Measurements from ENCODE around the gene NPR2. TPM values are rescaled to one million over a fixed set of nuclear protein-coding genes. Genes with fewer than 3 reads are reported as not detected.

Gene NPR2
- polyA plus RNA-seq, 1 of the 3 experiments (the other 2 are of a cell fraction), result 13.5 TPM

- TF ChIP-seq SIN3A (IDR thresholded peaks at IDR 0.05; ENCODE audit: borderline replicate concordance, low read depth, low read length) (peak; percentile 80; the same call in 1 of the 2 replicates), RAD21 (IDR thresholded peaks at IDR 0.05; ENCODE audit: low read length) (no peak), TEAD4 (IDR thresholded peaks at IDR 0.05; ENCODE audit: borderline replicate concordance, insufficient read depth) (no peak), NRF1 (IDR thresholded peaks at IDR 0.05; ENCODE audit: low read depth, low read length) (peak; percentile 88), PBX3 (IDR thresholded peaks at IDR 0.05) (no peak), RXRA (IDR thresholded peaks at IDR 0.05; ENCODE audit: borderline replicate concordance, low read depth) (no peak), FOXJ3 (CRISPR knock-in tag; IDR thresholded peaks at IDR 0.05) (no peak; the same call in 1 of the 2 replicates), GATA2 (CRISPR knock-in tag; IDR thresholded peaks at IDR 0.05) (no peak), RCOR1 (IDR thresholded peaks at IDR 0.05; ENCODE audit: low read length) (peak; percentile 60; the same call in 1 of the 2 replicates), IRF3 (IDR thresholded peaks at IDR 0.05; ENCODE audit: low read depth, low read length) (peak; percentile 25; the same call in 1 of the 2 replicates), MXI1 (IDR thresholded peaks at IDR 0.05; ENCODE audit: low read depth, low read length) (peak; percentile 74; the same call in 1 of the 2 replicates), TCF12 (IDR thresholded peaks at IDR 0.05) (no peak), SMC3 (IDR thresholded peaks at IDR 0.05; ENCODE audit: low read depth, low read length) (no peak), USF1 (IDR thresholded peaks at IDR 0.05; ENCODE audit: borderline replicate concordance, low read depth) (no peak), CTCF (IDR thresholded peaks at IDR 0.05) (no peak), RFX5 (IDR thresholded peaks at IDR 0.05; ENCODE audit: low read length) (no peak)
Observed at GRCh38 chr9:35812025-35812602, 20.7 kb downstream of the NPR2 start, which contains the start of gene SPAG8 (continued).

Data from SK-N-SH (cell line).